Esophagus squamous epithelium (tissue), 5 donors: ENCODE results near the gene TLR3. TPM values are rescaled to one million over a fixed set of nuclear protein-coding genes. Genes with fewer than 3 reads are reported as not detected.

Experiments used
- DNase-seq: peaks from one replicate; lab custom pipeline; 2025; lab: John Stamatoyannopoulos, UW
- H3K27ac ChIP-seq, 4 donors: fragments of 200-600 bp; sonication (generic); one replicate each; pipeline ENCODE4 v1.5.1; 2016 to 2019; ENCODE audit warnings: mild to moderate bottlenecking in 1 of 4
- H3K27me3 ChIP-seq, 4 donors: fragments of 200-600 bp; sonication (generic); 1 replicate in 3 of 4; 2 replicates in 1 of 4; pipeline versions ENCODE4 v1.5.1 to v1.6.0; 2017 to 2021; ENCODE audit warnings: antibody characterized with exemption in 1 of 4
- H3K36me3 ChIP-seq, 3 donors: fragments of 200-600 bp; sonication (generic); one replicate each; pipeline ENCODE4 v1.5.1; 2016 to 2019
- H3K4me1 ChIP-seq, 3 donors: fragments of 200-600 bp; sonication (generic); one replicate each; pipeline ENCODE4 v1.5.1; 2017 to 2019
- H3K4me3 ChIP-seq, 4 donors: fragments of 200-600 bp; sonication (generic); 1 replicate in 3 of 4; 2 replicates in 1 of 4; pipeline ENCODE4 v1.5.1; 2016 to 2019; ENCODE audit warnings: mild to moderate bottlenecking in 2 of 4, moderate library complexity in 1 of 4
- H3K9me3 ChIP-seq, 3 donors: fragments of 200-600 bp; sonication (generic); one replicate each; pipeline ENCODE4 v1.5.1; 2016 to 2019
- POLR2A ChIP-seq, 4 donors: fragments of 450-650 bp; IDR thresholded peaks; one replicate each; pipeline ENCODE4 v1.6.1; 2017; ENCODE audit warnings: antibody characterized with exemption in 4 of 4, mild to moderate bottlenecking in 4 of 4, moderate library complexity in 3 of 4
- WGBS, 2 donors: methylation state at CpG; one replicate each; pipeline ENCODE4 v1.1.5; 2018; 5-methylcytosine and 5-hydroxymethylcytosine counted together
- intact Hi-C: fragments of 100-400 bp; cut with DNase I; formaldehyde crosslinking; loops from one replicate; pipeline ENCODE4 v1.15.0; 2022
- small RNA-seq, 4 donors: library from RNA; depleted of rRNA; stranded (forward); fragments of <200 nt; gene quantifications; one replicate each; pipeline ENCODE3, GENCODE V24; 2016
- total RNA-seq, 4 donors: library from RNA; depleted of rRNA; stranded (reverse); fragments of >200 nt; gene quantifications; one replicate each; pipeline ENCODE4 v1.1.0, GENCODE V29; 2016
- TF ChIP-seq, protein P1 (sequence below), 6 experiments: fragments of 450-650 bp in 4 of 6; fragments of 200-600 bp in 2 of 6; sonication (generic) in 2 of 6; IDR thresholded peaks; one replicate each; pipeline ENCODE4 v1.5.1; 2016 to 2019; ENCODE audit warnings: antibody characterized with exemption in 6 of 6, mild to moderate bottlenecking in 4 of 6, moderate library complexity in 4 of 6
- donor health status: DM: yes; HTN: yes; CAD: no.

TLR3 gene
- total RNA-seq, 4 donors from 2014 or later, result 2.8 to 11.6 (median 5.8) TPM

DNA sequence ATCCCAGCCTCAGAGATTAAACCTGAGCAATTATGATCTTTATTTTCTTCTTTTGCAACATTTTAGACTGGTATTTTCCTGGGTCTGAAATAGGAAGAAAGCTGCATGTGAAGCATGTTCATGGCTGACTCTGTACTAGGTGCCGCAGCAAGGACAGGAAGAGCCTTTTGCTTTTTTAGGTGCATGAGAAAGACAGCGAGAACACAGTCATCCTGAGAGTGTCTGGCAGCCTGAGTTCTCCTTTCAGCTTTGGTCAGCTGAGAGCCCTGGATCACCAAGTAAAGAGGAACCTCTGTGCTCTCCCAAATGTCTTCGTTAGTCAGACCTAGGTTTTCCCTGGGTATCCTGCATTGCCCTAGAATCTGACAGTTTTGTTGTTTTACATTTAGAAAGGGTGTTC, 65.3 kb downstream of the TLR3 start:
- Histone ChIP-seq H3K4me1 (peaks cover 0 to 12% (median 0%) of the 10 kb centered on the region in 3 donors), H3K4me3 (no peak overlapping the region), H3K27me3 (no peaks in the 10 kb centered on the region), H3K27ac (no peak overlapping the region), H3K9me3 (no peaks in the 10 kb centered on the region), H3K36me3 (no peaks in the 10 kb centered on the region)
- 45 to 86% methylated on average over 3 of the region's 3 CpGs for WGBS, 2 donors
- TF ChIP-seq, protein P1, sequence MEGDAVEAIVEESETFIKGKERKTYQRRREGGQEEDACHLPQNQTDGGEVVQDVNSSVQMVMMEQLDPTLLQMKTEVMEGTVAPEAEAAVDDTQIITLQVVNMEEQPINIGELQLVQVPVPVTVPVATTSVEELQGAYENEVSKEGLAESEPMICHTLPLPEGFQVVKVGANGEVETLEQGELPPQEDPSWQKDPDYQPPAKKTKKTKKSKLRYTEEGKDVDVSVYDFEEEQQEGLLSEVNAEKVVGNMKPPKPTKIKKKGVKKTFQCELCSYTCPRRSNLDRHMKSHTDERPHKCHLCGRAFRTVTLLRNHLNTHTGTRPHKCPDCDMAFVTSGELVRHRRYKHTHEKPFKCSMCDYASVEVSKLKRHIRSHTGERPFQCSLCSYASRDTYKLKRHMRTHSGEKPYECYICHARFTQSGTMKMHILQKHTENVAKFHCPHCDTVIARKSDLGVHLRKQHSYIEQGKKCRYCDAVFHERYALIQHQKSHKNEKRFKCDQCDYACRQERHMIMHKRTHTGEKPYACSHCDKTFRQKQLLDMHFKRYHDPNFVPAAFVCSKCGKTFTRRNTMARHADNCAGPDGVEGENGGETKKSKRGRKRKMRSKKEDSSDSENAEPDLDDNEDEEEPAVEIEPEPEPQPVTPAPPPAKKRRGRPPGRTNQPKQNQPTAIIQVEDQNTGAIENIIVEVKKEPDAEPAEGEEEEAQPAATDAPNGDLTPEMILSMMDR (IDR thresholded peaks at IDR 0.05), result no peak
- no peak for TF ChIP-seq POLR2A (IDR thresholded peaks at IDR 0.05)
- DNase-seq, result no peak
- intact Hi-C loops, result no loop called here

- no peaks in the 10 kb centered on the region for H3K9me3 ChIP-seq
- no peak overlapping the region for H3K27ac ChIP-seq
- H3K36me3 ChIP-seq, result no peaks in the 10 kb centered on the region
- intact Hi-C loops, result loop anchor here (5.0 kb wide), 1 partner anchor 68 kb away; the partner anchor contains the start of gene TLR3
- TF ChIP-seq, protein P1 (IDR thresholded peaks at IDR 0.05), result no peak
- TF ChIP-seq POLR2A (IDR thresholded peaks at IDR 0.05), result no peak
- H3K27me3 ChIP-seq, result no peaks in the 10 kb centered on the region
- no peak overlapping the region for H3K4me3 ChIP-seq
- DNase-seq, result no peak
- peaks cover 0 to 12% (median 0%) of the 10 kb centered on the region in 3 donors for H3K4me1 ChIP-seq
- 84 to 91% methylated on average over 6 to 11 of the region's 11 CpGs for WGBS, 2 donors
Measured at GRCh38 chr4:186134861-186135260, 65.9 kb downstream of the TLR3 start.

- Histone ChIP-seq H3K36me3 (no peaks in the 10 kb centered on the region), H3K9me3 (no peaks in the 10 kb centered on the region), H3K4me3 (peak overlapping the region in 1 of 4 donors; percentile 26), H3K27ac (no peak overlapping the region), H3K27me3 (no peaks in the 10 kb centered on the region), H3K4me1 (peaks cover 0 to 11% (median 0%) of the 10 kb centered on the region in 3 donors)
- no peak for TF ChIP-seq POLR2A (IDR thresholded peaks at IDR 0.05)
- TF ChIP-seq, protein P1 (IDR thresholded peaks at IDR 0.05), result peak in 5 of 6 experiments; percentile 55 to 68 (median 66)
- no peak for DNase-seq
- WGBS, 2 donors, result 60 to 70% methylated on average over 6 of the region's 6 CpGs
- intact Hi-C loops, result loop anchor here (5.0 kb wide), 1 partner anchor 70 kb away; the partner anchor contains the start of gene TLR3
Measured at GRCh38 chr4:186137196-186137794, 68.3 kb downstream of the TLR3 start.

Small RNA genes within 50 kb of the gene (small RNA-seq; reads per million reads assigned to genes)
- gene RF00322 (0 reads per million in 4 donors), gene RNU4-64P (0 reads per million in 4 donors)

Other genes starting within 250 kb of the TLR3 start
- 10 to 100 TPM in 1 of 4 donors, 1 to 10 TPM in 2, under 1 TPM in 1; 0.83 to 11.4 (median 4.0) TPM for gene FAM149A, start 35.5 kb downstream of the TLR3 start, total RNA-seq
- 10 to 100 TPM in 1 of 4 donors, 1 to 10 TPM in 3; 1.4 to 18.1 (median 7.0) TPM for gene CYP4V2, start 122.4 kb downstream of the TLR3 start, total RNA-seq
- gene KLKB1, start 158.4 kb downstream of the TLR3 start, total RNA-seq, result 1 to 10 TPM in 1 of 4 donors, under 1 TPM in 1, not detected in 2; 0.57 to 2.0 TPM
- gene F11, start 197.0 kb downstream of the TLR3 start, total RNA-seq, result not detected